Measurements from ENCODE around the gene RPP14.

The RPP14 gene

DNA sequence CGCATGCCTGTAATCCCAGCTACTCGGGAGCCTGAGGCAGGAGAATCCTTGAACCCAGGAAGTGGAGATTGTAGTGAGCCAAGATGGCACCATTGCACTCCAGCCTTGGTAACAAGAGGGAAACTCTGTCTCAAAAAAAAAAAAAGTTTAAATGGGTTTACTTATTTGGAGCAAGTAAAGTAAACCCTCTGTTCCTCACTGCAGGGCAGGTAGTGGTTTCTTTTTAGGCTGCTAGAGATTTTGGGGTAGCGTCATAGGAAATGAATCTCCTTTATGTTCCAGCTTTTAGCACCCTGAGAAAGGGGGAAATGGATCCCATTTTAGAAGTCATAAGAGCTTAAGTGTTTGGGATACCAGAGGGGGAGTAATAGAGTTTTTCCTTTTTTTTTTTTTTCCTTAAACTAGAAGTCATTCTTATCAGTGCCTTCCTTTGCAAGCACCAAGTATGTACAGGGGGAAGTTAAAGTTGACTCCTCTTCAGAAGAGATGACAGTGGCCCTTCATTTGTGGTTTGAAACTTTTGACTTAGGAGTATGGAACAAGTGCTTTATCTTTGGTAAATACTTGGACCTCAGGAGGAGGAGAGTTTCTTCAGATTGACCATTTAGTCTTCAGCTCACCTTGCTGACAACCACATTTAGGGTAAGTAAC is 34.7 kb downstream of the RPP14 start:
- TF ChIP-seq POLR2AphosphoS5 (IDR thresholded peaks at IDR 0.05; ENCODE audit: low read depth) (no peak), GABPA (IDR thresholded peaks at IDR 0.05; ENCODE audit: low read depth) (no peak), SPI1 (IDR thresholded peaks at IDR 0.05; ENCODE audit: borderline replicate concordance, low read depth) (no peak)
- TF ChIP-seq, protein P1, sequence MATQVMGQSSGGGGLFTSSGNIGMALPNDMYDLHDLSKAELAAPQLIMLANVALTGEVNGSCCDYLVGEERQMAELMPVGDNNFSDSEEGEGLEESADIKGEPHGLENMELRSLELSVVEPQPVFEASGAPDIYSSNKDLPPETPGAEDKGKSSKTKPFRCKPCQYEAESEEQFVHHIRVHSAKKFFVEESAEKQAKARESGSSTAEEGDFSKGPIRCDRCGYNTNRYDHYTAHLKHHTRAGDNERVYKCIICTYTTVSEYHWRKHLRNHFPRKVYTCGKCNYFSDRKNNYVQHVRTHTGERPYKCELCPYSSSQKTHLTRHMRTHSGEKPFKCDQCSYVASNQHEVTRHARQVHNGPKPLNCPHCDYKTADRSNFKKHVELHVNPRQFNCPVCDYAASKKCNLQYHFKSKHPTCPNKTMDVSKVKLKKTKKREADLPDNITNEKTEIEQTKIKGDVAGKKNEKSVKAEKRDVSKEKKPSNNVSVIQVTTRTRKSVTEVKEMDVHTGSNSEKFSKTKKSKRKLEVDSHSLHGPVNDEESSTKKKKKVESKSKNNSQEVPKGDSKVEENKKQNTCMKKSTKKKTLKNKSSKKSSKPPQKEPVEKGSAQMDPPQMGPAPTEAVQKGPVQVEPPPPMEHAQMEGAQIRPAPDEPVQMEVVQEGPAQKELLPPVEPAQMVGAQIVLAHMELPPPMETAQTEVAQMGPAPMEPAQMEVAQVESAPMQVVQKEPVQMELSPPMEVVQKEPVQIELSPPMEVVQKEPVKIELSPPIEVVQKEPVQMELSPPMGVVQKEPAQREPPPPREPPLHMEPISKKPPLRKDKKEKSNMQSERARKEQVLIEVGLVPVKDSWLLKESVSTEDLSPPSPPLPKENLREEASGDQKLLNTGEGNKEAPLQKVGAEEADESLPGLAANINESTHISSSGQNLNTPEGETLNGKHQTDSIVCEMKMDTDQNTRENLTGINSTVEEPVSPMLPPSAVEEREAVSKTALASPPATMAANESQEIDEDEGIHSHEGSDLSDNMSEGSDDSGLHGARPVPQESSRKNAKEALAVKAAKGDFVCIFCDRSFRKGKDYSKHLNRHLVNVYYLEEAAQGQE (IDR thresholded peaks at IDR 0.05; ENCODE audit: insufficient replicate concordance, low read depth) = no peak
- TF ChIP-seq, protein P2, sequence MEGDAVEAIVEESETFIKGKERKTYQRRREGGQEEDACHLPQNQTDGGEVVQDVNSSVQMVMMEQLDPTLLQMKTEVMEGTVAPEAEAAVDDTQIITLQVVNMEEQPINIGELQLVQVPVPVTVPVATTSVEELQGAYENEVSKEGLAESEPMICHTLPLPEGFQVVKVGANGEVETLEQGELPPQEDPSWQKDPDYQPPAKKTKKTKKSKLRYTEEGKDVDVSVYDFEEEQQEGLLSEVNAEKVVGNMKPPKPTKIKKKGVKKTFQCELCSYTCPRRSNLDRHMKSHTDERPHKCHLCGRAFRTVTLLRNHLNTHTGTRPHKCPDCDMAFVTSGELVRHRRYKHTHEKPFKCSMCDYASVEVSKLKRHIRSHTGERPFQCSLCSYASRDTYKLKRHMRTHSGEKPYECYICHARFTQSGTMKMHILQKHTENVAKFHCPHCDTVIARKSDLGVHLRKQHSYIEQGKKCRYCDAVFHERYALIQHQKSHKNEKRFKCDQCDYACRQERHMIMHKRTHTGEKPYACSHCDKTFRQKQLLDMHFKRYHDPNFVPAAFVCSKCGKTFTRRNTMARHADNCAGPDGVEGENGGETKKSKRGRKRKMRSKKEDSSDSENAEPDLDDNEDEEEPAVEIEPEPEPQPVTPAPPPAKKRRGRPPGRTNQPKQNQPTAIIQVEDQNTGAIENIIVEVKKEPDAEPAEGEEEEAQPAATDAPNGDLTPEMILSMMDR (IDR thresholded peaks at IDR 0.05; ENCODE audit: insufficient read depth, low read length) = no peak
- Histone ChIP-seq H3K27ac (replicated peaks) (peak overlapping the region; percentile 92), H3K4me3 (replicated peaks; ENCODE audit: insufficient read depth, low read length) (no peak overlapping the region), H3K27me3 (ENCODE audit: insufficient read depth, poor library complexity, severe bottlenecking) (no peaks in the 10 kb centered on the region)
- DNase-seq (ENCODE audit: low read depth in 1 of 2, low spot score in 1 of 2) = no peak

DNA sequence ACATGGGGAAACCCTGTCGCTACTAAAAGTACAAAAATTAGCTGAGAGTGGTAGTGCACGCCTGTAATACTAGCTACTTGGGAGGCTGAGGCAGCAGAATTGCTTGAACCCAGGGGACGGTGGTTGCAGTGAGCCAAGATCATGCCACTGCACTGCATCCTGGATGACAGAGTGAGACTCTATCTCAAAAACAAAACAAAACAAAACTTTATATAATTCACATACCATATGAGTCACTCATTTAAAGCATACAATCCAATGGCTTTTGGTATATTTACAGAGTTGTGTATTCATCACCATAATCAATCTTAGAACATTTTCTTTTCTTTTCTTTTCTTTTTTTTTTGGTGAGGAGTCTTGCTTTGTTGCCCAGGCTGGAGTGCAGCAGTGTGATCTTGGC is 35.3 kb downstream of the RPP14 start:
- no peak for DNase-seq (ENCODE audit: low read depth in 1 of 2, low spot score in 1 of 2)
- Histone ChIP-seq H3K4me3 (replicated peaks; ENCODE audit: insufficient read depth, low read length) (no peak overlapping the region), H3K27ac (replicated peaks) (peak overlapping the region; percentile 92), H3K27me3 (ENCODE audit: insufficient read depth, poor library complexity, severe bottlenecking) (no peaks in the 10 kb centered on the region)
- TF ChIP-seq GABPA (IDR thresholded peaks at IDR 0.05; ENCODE audit: low read depth) (no peak), POLR2AphosphoS5 (IDR thresholded peaks at IDR 0.05; ENCODE audit: low read depth) (no peak), SPI1 (IDR thresholded peaks at IDR 0.05; ENCODE audit: borderline replicate concordance, low read depth) (no peak)
- TF ChIP-seq, protein P2 (IDR thresholded peaks at IDR 0.05; ENCODE audit: insufficient read depth, low read length) = no peak
- TF ChIP-seq, protein P1 (IDR thresholded peaks at IDR 0.05; ENCODE audit: insufficient replicate concordance, low read depth) = no peak

GRCh38 chr3:58342676-58343075 is 36.6 kb downstream of the RPP14 start:
- TF ChIP-seq, protein P1 (IDR thresholded peaks at IDR 0.05; ENCODE audit: insufficient replicate concordance, low read depth) = no peak
- TF ChIP-seq POLR2AphosphoS5 (IDR thresholded peaks at IDR 0.05; ENCODE audit: low read depth) (no peak), SPI1 (IDR thresholded peaks at IDR 0.05; ENCODE audit: borderline replicate concordance, low read depth) (no peak), GABPA (IDR thresholded peaks at IDR 0.05; ENCODE audit: low read depth) (no peak)
- TF ChIP-seq, protein P2 (IDR thresholded peaks at IDR 0.05; ENCODE audit: insufficient read depth, low read length) = no peak
- Histone ChIP-seq H3K27me3 (ENCODE audit: insufficient read depth, poor library complexity, severe bottlenecking) (no peaks in the 10 kb centered on the region), H3K27ac (replicated peaks) (peak overlapping the region; percentile 55), H3K4me3 (replicated peaks; ENCODE audit: insufficient read depth, low read length) (no peak overlapping the region)
- no peak for DNase-seq (ENCODE audit: low read depth in 1 of 2, low spot score in 1 of 2)

All from HL-60 (cell line).